ENCODE results near the gene GRM6.

The GRM6 gene

GRCh38 chr5:178994580-178995340 lies at the start of gene GRM6:
TSS of gene GRM6 (minus strand) at chr5:178995320. CDS start at chr5:178994944, 376 bp downstream.
- no peak for DNase-seq

- DNase-seq: no peak
These were observed 49.6 kb upstream of the GRM6 start for GRCh38 chr5:179044765-179045164.

GRCh38 chr5:179033004-179033580 lies 38.0 kb upstream of the GRM6 start:
- no peak for DNase-seq

- peak; percentile 63 for DNase-seq
These were observed 28.5 kb upstream of the GRM6 start, which contains the start of gene ZNF879 for GRCh38 chr5:179023528-179024189. TSS of gene ZNF879 (plus strand) at chr5:179023804. CDS start at chr5:179025005, 1,201 bp downstream.

GRCh38 chr5:179008667-179009066 lies 13.5 kb upstream of the GRM6 start:
- DNase-seq: no peak

- no peak for DNase-seq
These were observed 11.4 kb upstream of the GRM6 start for GRCh38 chr5:179006564-179006963.

- no peak for DNase-seq
These were observed 3.3 kb upstream of the GRM6 start for GRCh38 chr5:178998441-178998840.

- no peak for DNase-seq
These were observed 2.1 kb upstream of the GRM6 start for GRCh38 chr5:178997191-178997590.

GRCh38 chr5:178996156-178996555 lies 1.0 kb upstream of the GRM6 start:
- DNase-seq: no peak

GRCh38 chr5:178995341-178995690 lies 196 bp upstream of the GRM6 start:
- no peak for DNase-seq

GRCh38 chr5:178993955-178994579 lies 1.1 kb downstream of the GRM6 start:
- DNase-seq: no peak

- DNase-seq: no peak
These were observed 1.8 kb downstream of the GRM6 start for GRCh38 chr5:178993236-178993765.

- no peak for DNase-seq
These were observed 2.7 kb downstream of the GRM6 start for GRCh38 chr5:178992291-178992895.

GRCh38 chr5:178991190-178992145 lies 3.7 kb downstream of the GRM6 start:
- no peak for DNase-seq

- no peak for DNase-seq
These were observed 4.6 kb downstream of the GRM6 start for GRCh38 chr5:178990491-178990890.

- no peak for DNase-seq
These were observed 5.8 kb downstream of the GRM6 start for GRCh38 chr5:178989311-178989710.

- DNase-seq: no peak
These were observed 6.5 kb downstream of the GRM6 start for GRCh38 chr5:178988436-178989220.

- no peak for DNase-seq
These were observed 8.7 kb downstream of the GRM6 start for GRCh38 chr5:178986326-178986960.

- DNase-seq: no peak
These were observed 10.7 kb downstream of the GRM6 start for GRCh38 chr5:178984145-178985072.
